Measurements from ENCODE around the gene FSD1L.

GRCh38 chr9:105531530-105531929 lies 83.7 kb downstream of the FSD1L start:
- TF ChIP-seq CTCF (IDR thresholded peaks at IDR 0.05) (no peak), POLR2A (IDR thresholded peaks at IDR 0.05) (no peak)
